NCI-H187 treated with DMSO at 0.1 percent for 48 hours (cell line): ENCODE data around the gene ELOB.
"Not testable (repeated sequence)": the region's sequence is repeated elsewhere in the genome, so short reads cannot be mapped to it uniquely, and the experiment has no call there.

ENCODE experiments used
- DNase-seq: peaks from one replicate; lab custom pipeline; 2025; lab: John Stamatoyannopoulos, UW

Gene ELOB

GRCh38 chr16:2748757-2749455 is 28.2 kb downstream of the ELOB start:
- no peak for DNase-seq

- DNase-seq: no peak
Measured at GRCh38 chr16:2745961-2746360, 31.1 kb downstream of the ELOB start.

- DNase-seq: no peak
Measured at GRCh38 chr16:2745116-2745890, 31.8 kb downstream of the ELOB start.

GRCh38 chr16:2744711-2745110 is 32.4 kb downstream of the ELOB start:
- DNase-seq: no peak

GRCh38 chr16:2743007-2743810 is 33.9 kb downstream of the ELOB start:
- no peak for DNase-seq

GRCh38 chr16:2742323-2743006 is 34.6 kb downstream of the ELOB start:
- no peak for DNase-seq

GRCh38 chr16:2741168-2741567 is 35.9 kb downstream of the ELOB start:
- DNase-seq: no peak

- DNase-seq: no peak
Measured at GRCh38 chr16:2740476-2740875, 36.6 kb downstream of the ELOB start.

GRCh38 chr16:2739625-2740430 is 37.3 kb downstream of the ELOB start:
- DNase-seq: no peak

GRCh38 chr16:2738615-2739014 is 38.5 kb downstream of the ELOB start:
- no peak for DNase-seq

GRCh38 chr16:2737895-2738418 is 39.1 kb downstream of the ELOB start:
- no peak for DNase-seq

- no peak for DNase-seq
Measured at GRCh38 chr16:2737238-2737605, 39.9 kb downstream of the ELOB start.

- DNase-seq: no peak
Measured at GRCh38 chr16:2736476-2737237, 40.4 kb downstream of the ELOB start.

- no peak for DNase-seq
Measured at GRCh38 chr16:2734844-2735515, 42.1 kb downstream of the ELOB start.

- no peak for DNase-seq
Measured at GRCh38 chr16:2728034-2728433, 49.0 kb downstream of the ELOB start.

GRCh38 chr16:2726923-2727322 is 50.2 kb downstream of the ELOB start:
- DNase-seq: no peak

GRCh38 chr16:2724816-2725348 is 52.2 kb downstream of the ELOB start:
- no peak for DNase-seq

- no peak for DNase-seq
Measured at GRCh38 chr16:2724088-2724676, 52.9 kb downstream of the ELOB start.

- DNase-seq: not testable (repeated sequence)
Measured at GRCh38 chr16:2721634-2722173, 55.4 kb downstream of the ELOB start.
